Endometrium (tissue), 2 donors: ENCODE data around the gene ST6GALNAC6.
"Not testable (repeated sequence)": the region's sequence is repeated elsewhere in the genome, so short reads cannot be mapped to it uniquely, and the experiment has no call there.

ENCODE experiments used
- FAIRE-seq: peaks from 2 replicates; lab custom pipeline; 2012; peaks lifted over from hg19 to GRCh38; lab: Jason Lieb, UNC
- donor health status: control.
- donor health status: control.

Gene ST6GALNAC6

DNA sequence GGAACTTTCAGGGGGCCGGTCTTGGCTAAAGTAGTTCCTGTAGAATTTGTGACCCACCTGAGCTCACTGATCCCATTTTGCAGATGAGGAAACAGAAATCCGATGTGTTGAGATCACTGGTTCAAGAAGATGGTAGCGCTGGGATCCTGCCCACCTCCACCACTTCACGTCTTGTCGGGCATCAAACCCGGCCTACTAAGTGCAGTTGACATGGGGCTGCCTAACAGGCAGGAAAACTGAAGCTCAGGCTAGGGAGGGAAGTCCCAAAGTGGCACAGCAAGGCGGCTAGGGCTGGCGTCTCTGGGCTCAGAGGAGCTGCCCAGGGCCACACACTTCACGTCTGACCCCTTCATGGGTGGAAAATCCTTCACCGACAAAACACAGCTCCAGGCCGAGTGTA is 44.4 kb downstream of the ST6GALNAC6 start:
- FAIRE-seq: no peak

DNA sequence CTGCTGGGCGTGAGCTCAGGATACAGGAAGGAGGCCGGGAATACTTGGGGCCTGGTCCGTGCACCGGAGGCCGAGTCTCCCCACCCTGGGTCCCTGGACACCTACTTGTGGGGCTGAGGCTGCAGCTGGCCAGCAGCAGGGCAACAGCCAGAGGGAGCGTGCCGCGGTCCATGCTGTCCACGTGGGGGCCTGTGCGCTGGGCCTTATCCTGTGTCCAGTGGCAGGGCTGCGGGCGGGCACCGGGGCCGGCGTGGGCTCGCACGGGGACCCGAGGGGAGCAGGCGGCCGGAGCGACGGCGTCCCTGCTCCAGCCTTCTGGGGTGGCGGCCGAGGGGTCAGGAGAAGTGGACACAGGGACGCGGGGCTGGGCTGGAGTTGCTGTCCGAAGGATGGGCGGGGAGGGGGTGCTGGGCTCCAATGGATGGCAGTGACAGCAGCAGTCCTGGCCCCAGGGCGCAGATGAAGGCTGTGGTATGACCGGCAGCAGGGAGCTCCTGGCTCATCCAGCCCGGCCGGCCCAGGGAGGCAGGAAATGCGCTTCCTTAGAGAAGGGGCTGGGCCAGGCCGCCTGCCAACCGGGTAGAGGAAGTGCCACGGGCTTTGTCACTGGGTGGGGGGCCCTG is 45.1 kb downstream of the ST6GALNAC6 start, which contains the start of gene ENG:
TSS of gene ENG (minus strand) at position 475 of the 623 bp plus-strand sequence. CDS start at position 172, 303 bp downstream.
- no peak for FAIRE-seq

DNA sequence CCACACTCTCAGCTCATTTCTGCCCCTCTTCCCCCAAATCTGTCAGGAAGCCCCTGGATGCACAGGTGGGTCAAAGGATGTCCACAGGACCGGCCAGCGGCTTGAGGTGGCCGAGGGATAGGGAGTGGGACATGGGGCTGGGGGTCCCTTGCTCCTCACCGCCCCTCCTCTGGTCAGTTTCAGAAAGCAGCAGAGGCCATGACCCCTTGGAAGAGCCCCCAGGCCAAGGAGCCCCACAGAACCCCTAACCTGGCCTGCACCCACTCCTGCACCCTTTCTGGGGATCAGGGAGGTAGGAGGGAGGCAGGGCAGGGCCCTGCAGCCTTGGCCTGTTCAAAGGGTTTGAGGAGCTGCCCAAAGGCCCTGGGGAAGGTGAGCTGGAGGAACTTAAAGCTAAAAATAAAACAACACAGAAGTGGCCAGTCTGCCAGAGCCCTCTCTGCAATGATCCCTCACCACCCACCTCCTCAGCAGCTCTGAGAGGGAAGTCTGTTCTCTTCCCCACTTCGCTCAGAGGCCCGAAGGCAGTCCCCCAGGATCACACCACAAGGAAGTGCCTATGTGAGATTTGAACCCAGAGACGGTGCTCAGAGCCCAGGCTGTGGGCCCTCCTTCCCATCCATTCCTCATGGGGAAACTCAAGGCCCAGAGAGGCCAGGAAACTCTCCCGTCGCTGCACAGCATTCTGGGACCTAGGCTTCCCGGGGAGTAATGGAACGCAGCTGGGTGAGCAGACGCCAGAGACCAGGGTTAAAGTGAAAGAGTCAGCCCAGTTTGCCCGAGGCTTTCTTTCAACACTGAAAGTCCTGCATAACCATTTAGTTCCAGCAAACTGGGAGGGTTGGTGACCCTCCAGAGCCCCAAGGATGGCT is 45.9 kb downstream of the ST6GALNAC6 start:
- no peak for FAIRE-seq

GRCh38 chr9:127852829-127853228 is 46.6 kb downstream of the ST6GALNAC6 start:
- no peak for FAIRE-seq

DNA sequence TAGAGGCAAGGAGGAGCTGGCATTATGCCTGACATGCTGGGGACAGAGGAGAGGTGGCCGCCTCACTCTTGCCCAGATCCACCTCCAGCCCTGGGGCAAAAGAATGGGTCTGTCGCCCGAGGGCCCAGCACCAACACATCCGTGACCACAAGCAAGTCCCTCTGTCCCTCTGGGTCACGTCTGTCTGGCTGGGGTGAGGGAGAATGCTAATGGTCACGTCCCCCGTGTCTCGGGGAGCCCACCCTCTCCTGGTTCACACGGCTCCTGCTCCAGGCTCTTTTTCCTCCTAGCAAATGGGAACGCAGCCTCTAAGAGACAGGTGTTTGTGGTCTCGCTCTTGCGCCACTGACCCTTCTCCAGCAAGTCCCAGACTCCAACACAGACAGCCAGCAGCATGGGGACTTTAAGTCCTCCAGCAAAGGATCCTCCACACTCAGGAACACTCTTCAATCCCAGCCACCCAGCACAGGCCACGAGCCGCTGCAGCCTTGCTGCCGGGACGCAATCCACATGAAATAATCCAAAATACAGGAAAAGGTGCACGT is 49.0 kb downstream of the ST6GALNAC6 start:
- FAIRE-seq: no peak

DNA sequence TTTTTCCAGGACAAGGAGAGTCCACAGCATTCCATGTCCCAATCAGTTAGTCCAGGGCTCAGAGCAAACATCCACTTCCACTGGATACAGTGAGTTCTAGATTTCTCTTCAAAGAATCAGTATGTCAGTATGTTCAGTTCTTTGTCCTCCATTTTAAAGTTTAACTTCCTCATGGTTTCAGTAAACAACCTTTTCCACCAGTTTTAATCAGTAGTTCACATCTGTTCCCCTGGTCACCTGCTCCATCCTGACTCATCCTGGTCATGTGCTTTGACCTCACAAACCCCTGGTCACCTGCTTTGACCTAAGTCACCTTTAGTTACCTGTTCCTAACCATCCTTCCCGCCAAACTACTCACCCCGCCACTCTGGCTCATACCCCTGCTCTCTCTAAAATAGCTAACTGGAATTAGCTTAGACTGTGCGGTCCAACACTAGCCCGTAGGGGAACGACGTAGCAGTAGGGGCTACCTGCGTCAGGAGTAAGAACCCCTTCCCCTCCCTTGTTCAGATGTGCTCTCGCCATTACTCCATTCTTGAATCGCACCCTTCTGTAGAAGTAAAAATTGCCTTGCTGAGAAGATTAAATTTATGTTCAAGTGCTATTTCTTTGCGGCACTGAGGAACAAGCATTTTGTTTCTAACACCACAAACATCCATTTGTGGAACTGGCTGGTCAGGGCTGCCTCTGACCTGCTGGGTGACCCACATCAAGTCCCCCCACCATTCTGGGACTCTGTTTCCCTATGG is 50.5 kb downstream of the ST6GALNAC6 start:
- FAIRE-seq: no peak

DNA sequence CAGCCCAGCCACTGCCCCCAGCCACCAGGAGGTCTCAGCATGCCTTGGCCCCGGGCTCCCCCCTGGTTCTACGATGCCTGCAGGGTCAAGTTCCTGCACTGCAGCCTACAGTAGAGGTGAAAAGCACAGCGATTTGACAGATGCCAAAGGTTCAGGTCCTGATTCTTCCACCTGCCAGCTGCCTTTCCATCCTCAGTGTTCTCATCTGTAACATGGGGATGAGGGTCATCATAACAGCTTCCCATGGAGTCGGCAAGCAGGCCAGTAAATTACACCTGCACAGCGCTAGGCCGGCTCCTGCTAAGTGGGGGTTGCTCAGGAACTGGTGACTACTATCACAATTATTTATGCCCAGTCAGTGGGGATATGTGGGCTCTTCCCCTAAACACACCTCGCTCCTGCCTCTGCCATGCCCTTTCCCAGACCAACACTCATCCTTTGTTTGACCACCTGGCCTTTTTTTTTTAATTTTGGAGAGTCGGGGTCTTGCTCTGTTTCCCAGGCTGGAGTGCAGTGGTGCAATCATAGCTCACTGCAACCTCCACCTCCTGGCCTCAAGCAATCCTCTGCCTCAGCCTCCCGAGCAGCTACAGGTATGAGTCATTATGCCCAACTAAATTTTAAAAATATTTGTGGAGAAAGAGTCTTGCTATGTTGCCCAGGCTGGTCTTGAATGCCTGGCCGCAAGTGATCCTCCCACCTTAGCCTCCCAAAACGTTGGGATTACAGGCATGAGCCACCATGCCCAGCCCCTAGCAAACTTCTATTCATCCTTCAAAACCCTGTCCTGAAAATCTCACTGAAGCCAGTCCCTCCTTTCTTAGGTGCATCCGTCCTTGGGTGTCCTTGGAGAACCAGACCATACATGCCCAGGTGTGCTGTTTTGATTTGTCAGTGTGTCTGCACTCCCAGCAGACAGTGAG is 51.3 kb downstream of the ST6GALNAC6 start:
- FAIRE-seq: no peak

DNA sequence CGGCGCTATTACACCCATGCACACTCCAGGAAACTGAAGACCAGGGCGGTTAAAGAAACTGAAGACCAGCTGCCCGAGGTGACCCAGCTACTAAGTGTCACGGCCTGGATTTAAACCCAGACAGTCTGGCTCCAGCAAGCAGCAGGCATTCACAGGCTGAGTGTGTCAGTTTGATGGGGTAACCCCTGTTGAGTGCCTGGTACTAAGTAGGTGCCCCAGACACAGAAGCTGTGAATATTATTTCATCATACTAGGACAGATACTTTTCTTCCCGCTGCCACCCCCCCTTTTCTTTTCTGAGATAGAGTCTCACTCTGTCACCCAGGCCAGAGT is 52.3 kb downstream of the ST6GALNAC6 start:
- no peak for FAIRE-seq

GRCh38 chr9:127846443-127847177 is 52.8 kb downstream of the ST6GALNAC6 start:
- FAIRE-seq: no peak

DNA sequence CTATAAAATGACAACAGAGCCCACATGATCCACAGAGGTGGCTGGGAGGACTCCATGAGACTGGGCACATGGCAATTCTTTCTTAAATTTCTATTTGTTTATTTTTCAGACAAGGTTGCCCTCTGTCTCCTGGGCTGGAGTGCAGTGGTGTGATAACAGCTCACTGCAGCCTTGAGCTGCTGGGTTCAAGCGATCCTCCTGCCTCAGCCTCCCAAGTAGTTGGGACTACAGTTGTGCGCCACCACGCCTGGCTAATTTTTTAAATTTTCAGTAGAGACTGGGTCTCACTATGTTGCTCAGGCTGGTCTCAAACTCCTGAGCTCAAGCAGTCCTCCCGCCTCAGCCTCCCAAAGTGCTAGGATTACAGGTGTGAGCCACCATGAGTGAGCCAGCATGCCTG is 53.8 kb downstream of the ST6GALNAC6 start:
- FAIRE-seq: not testable (repeated sequence)

GRCh38 chr9:127844821-127845359 is 54.5 kb downstream of the ST6GALNAC6 start:
- no peak for FAIRE-seq

DNA sequence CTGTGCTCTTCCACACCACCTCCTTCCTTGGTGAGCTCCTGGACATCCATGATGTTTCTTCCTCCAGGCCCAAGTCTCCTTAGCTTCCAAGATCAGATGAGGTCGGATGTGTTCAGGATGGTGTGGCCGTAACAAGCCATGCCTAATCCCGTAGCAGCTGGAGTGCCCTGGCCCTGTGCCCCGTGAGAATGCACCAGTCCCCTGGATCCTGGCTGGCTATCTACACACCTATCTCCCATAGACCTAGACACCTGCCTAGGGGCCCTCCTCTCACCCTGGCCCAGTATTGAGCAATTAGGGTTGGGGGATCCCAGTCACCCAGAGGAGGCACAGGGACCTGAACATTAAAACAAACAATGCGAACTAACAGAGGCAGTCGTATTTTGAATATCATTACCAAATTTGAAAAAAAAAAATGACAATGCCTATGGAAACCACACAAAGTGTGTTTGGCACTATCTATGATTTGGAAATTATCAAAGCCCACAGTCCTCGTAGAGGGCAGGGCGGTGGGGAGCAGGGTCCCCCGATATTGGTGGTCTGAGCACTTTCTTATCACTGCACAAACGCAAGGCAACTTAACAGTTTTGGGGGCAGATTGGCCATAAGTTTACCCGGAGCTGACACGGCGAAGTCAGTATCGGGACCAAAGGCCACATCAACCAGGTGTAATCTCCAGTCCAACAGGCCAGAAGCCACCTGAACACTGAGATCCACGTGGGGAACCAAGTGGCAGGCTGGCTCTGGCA is 58.1 kb downstream of the ST6GALNAC6 start:
- FAIRE-seq: no peak

DNA sequence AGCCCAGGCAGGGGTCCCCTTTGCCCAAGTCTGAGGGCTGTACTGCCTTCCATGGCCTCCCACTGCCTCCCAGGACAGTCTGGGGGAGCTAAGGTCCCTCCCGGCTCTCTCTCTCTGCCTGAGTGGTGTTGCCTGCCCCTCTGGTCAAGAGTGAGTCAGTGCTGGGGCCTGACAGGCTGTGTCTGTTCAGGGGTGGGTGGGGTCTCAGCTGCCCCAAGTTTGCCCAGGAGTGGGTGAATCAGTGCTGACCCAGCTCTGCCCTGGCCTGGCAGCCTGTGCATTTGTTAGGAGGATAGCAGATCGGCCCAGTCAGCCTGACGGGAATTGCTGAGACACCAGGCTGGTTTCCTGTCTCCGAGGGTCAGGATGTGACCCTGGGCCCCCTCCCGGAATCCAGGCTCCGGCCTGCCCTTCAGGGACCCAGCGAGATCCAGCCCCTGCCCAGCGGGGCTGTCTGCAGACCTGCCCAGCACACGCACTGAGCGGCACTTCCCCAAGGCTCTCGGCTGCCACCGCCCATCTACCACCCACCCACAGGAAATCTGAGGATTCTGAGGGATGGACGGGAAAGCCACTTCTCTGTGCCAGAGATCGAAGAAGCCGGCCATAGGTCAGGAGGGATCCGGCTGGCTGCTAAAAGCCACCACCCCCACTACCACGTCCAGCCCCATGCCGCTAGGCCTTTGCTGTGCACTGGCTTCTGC is 60.9 kb downstream of the ST6GALNAC6 start:
- FAIRE-seq: no peak

DNA sequence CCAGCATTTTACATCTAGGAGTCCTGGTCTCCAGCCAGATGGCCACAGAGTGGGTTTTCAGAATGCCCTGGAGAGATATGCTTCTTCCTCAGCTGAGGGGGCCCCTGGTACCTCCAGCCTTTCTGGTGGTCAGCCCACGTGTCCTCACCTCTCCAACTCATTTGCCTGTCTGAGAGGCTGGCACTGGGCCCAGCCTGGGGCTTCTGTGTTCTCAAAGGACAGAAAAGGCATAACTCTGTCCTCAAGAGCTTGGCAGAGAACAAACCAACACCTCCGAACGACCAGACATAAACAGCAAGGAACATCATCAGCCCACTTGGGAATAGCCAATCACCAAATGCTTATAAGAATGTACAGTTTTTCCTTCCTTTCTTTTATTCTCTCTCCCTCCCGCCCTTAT is 62.1 kb downstream of the ST6GALNAC6 start:
- FAIRE-seq: no peak

DNA sequence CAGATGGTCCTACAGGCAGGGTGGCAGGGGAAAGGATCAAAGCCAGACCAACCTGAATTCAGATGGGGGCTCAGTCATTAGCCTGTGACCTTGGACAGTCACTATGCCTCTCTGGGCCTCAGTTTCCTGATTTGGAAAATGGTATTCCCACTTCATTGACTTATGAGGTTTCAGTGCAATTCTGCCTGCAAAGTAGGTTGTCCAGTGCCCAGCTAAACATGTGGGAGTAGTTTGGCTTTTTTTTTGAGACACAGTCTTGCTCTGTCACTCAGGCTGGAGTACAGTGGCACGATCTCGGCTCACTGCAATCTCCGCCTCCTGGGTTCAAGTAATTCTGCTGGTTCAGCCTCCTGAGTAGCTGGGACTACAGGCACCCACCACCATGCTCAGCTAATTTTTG is 62.8 kb downstream of the ST6GALNAC6 start:
- FAIRE-seq: not testable (repeated sequence)

DNA sequence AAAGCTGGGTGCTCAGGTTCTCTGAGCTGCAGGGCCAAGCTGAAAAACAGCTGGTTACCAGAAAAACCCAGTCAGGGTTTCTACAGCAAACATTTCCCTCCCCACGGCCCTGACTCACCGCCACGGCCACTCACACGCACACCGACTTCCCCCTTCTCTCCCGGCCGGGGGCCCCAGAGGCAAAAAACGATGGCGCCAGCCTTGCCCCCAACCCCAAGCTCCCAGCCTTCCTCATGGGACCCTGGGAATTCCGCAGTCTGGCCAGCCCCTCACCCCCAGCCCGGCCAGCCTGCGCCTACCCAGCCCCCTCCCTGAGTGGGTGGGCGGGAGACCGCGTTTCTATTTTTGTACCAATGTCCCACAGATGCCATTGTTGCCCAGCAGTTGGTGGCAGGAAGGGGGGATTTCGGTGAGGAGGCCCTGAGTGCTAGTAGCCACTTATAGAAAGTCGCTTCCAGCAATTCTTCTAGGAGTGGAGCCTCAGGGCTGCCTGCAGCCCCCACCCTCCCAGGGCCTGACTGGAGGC is 63.3 kb downstream of the ST6GALNAC6 start:
- no peak for FAIRE-seq
